ENCODE results near the gene AATF. TPM values are rescaled to one million over a fixed set of nuclear protein-coding genes. Genes with fewer than 3 reads are reported as not detected.

The AATF gene
- total and polyA plus RNA-seq, 9 of the 15 experiments (the other 6 are each of a cell fraction or from before 2014, with no cell fraction given): 34.5 to 133 (median 90.1) TPM

DNA sequence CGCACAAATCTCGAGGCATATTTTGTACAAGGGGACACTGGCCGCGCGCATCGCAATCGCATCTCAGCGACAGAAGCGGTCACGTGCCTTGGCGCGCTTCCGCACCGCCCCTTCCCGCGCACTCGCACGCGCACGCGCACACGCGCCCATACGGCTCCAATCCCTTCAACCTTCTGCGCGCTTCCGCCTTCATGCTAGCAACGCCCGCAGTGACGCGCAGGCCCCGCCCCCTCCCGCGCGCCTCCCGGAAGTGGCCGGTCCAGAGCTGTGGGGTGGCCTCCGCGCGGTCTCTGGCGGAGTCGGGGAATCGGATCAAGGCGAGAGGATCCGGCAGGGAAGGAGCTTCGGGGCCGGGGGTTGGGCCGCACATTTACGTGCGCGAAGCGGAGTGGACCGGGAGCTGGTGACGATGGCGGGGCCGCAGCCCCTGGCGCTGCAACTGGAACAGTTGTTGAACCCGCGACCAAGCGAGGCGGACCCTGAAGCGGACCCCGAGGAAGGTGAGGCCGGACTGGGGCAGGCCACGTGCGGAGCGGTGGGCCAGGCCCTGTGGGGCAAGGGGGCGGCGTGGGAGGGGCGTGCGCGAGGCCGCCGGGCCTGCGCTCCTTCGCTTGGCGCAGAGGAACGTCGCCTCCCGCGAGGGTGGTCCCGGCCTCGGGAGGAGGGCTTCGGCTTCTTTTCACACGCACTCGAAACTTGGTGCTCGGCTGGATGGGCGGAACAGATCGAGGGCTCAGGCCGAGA lies at the start of gene AATF (continued):
- TF ChIP-seq, protein P1, sequence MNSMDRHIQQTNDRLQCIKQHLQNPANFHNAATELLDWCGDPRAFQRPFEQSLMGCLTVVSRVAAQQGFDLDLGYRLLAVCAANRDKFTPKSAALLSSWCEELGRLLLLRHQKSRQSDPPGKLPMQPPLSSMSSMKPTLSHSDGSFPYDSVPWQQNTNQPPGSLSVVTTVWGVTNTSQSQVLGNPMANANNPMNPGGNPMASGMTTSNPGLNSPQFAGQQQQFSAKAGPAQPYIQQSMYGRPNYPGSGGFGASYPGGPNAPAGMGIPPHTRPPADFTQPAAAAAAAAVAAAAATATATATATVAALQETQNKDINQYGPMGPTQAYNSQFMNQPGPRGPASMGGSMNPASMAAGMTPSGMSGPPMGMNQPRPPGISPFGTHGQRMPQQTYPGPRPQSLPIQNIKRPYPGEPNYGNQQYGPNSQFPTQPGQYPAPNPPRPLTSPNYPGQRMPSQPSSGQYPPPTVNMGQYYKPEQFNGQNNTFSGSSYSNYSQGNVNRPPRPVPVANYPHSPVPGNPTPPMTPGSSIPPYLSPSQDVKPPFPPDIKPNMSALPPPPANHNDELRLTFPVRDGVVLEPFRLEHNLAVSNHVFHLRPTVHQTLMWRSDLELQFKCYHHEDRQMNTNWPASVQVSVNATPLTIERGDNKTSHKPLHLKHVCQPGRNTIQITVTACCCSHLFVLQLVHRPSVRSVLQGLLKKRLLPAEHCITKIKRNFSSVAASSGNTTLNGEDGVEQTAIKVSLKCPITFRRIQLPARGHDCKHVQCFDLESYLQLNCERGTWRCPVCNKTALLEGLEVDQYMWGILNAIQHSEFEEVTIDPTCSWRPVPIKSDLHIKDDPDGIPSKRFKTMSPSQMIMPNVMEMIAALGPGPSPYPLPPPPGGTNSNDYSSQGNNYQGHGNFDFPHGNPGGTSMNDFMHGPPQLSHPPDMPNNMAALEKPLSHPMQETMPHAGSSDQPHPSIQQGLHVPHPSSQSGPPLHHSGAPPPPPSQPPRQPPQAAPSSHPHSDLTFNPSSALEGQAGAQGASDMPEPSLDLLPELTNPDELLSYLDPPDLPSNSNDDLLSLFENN (IDR thresholded peaks at IDR 0.05; ENCODE audit: low read depth in 2 of 2, low read length in 2 of 2): no peak
- TF ChIP-seq ZNF778 (CRISPR knock-in tag; IDR thresholded peaks at IDR 0.05): no peak
- no peak; the same call in 1 of the 2 replicates for TF ChIP-seq MTA3 (IDR thresholded peaks at IDR 0.05; ENCODE audit: borderline replicate concordance)
- TF ChIP-seq ARHGAP35 (IDR thresholded peaks at IDR 0.05; ENCODE audit: partially characterized antibody): no peak
- TF ChIP-seq POLR2G (IDR thresholded peaks at IDR 0.05; ENCODE audit: low read depth, low read length): peak; percentile 99
- TF ChIP-seq, protein P2, sequence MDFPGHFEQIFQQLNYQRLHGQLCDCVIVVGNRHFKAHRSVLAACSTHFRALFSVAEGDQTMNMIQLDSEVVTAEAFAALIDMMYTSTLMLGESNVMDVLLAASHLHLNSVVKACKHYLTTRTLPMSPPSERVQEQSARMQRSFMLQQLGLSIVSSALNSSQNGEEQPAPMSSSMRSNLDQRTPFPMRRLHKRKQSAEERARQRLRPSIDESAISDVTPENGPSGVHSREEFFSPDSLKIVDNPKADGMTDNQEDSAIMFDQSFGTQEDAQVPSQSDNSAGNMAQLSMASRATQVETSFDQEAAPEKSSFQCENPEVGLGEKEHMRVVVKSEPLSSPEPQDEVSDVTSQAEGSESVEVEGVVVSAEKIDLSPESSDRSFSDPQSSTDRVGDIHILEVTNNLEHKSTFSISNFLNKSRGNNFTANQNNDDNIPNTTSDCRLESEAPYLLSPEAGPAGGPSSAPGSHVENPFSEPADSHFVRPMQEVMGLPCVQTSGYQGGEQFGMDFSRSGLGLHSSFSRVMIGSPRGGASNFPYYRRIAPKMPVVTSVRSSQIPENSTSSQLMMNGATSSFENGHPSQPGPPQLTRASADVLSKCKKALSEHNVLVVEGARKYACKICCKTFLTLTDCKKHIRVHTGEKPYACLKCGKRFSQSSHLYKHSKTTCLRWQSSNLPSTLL (IDR thresholded peaks at IDR 0.05): no peak
- peak; percentile 41 for TF ChIP-seq PRPF4 (IDR thresholded peaks at IDR 0.05; ENCODE audit: insufficient read depth, low read depth, low read length, poor library complexity, severe bottlenecking)
- TF ChIP-seq NR4A1 (CRISPR knock-in tag; IDR thresholded peaks at IDR 0.05): no peak
- TF ChIP-seq NR4A1 (tag; IDR thresholded peaks at IDR 0.05): no peak
- peak; percentile 41; the same call in 1 of the 2 replicates for TF ChIP-seq TEAD4 (IDR thresholded peaks at IDR 0.05; ENCODE audit: low read length)
- TF ChIP-seq TEAD4 (CRISPR knock-in tag; IDR thresholded peaks at IDR 0.05; ENCODE audit: borderline replicate concordance): no peak
- TF ChIP-seq TGIF2 (CRISPR knock-in tag; IDR thresholded peaks at IDR 0.05): no peak
- TF ChIP-seq ZFPM2 (CRISPR knock-in tag; IDR thresholded peaks at IDR 0.05): no peak
- TF ChIP-seq ZSCAN32 (CRISPR knock-in tag; IDR thresholded peaks at IDR 0.05): no peak
- no peak for TF ChIP-seq XRCC4 (IDR thresholded peaks at IDR 0.05; ENCODE audit: extremely low read depth, insufficient read depth, insufficient read length)
- no peak for TF ChIP-seq ZNF589 (CRISPR knock-in tag; IDR thresholded peaks at IDR 0.05; ENCODE audit: low read depth)
- no peak for TF ChIP-seq PPARD (CRISPR knock-in tag; IDR thresholded peaks at IDR 0.05)
- peak; percentile 72; the same call in 1 of the 2 replicates for TF ChIP-seq BCOR (IDR thresholded peaks at IDR 0.05)
- TF ChIP-seq PTTG1 (tag; IDR thresholded peaks at IDR 0.05; ENCODE audit: low read depth): no peak
- TF ChIP-seq, protein P3, sequence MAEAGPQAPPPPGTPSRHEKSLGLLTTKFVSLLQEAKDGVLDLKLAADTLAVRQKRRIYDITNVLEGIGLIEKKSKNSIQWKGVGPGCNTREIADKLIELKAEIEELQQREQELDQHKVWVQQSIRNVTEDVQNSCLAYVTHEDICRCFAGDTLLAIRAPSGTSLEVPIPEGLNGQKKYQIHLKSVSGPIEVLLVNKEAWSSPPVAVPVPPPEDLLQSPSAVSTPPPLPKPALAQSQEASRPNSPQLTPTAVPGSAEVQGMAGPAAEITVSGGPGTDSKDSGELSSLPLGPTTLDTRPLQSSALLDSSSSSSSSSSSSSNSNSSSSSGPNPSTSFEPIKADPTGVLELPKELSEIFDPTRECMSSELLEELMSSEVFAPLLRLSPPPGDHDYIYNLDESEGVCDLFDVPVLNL (CRISPR knock-in tag; IDR thresholded peaks at IDR 0.05; ENCODE audit: low read depth): peak; percentile 91
- TF ChIP-seq, protein P4, sequence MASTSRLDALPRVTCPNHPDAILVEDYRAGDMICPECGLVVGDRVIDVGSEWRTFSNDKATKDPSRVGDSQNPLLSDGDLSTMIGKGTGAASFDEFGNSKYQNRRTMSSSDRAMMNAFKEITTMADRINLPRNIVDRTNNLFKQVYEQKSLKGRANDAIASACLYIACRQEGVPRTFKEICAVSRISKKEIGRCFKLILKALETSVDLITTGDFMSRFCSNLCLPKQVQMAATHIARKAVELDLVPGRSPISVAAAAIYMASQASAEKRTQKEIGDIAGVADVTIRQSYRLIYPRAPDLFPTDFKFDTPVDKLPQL (IDR thresholded peaks at IDR 0.05; ENCODE audit: extremely low read depth, insufficient read length): no peak
